Measurements from ENCODE around the gene AKIP1. TPM values are rescaled to one million over a fixed set of nuclear protein-coding genes. Genes with fewer than 3 reads are reported as not detected.
"Not testable (repeated sequence)": the region's sequence is repeated elsewhere in the genome, so short reads cannot be mapped to it uniquely, and the experiment has no call there.

Gene AKIP1
- total RNA-seq, 4 donors from 2014 or later: 2.6 to 32.7 (median 14.6) TPM

GRCh38 chr11:8934742-8935488 is 23.9 kb downstream of the AKIP1 start:
- H3K27me3 ChIP-seq: no peaks in the 10 kb centered on the region
- H3K36me3 ChIP-seq: no peaks in the 10 kb centered on the region
- H3K4me1 ChIP-seq: no peaks in the 10 kb centered on the region
- H3K4me3 ChIP-seq: no peak overlapping the region
- no peaks in the 10 kb centered on the region for H3K9me3 ChIP-seq
- TF ChIP-seq POLR2A (IDR thresholded peaks at IDR 0.05) (no peak), CTCF (IDR thresholded peaks at IDR 0.05) (no peak)
- no peak overlapping the region for H3K27ac ChIP-seq
- intact Hi-C loops (cut with DNase I; ENCODE audit: low total_unique reads): no loop called here
- DNase-seq: no peak

GRCh38 chr11:8935789-8936188 is 24.8 kb downstream of the AKIP1 start:
- H3K36me3 ChIP-seq; DNase-seq; H3K9me3 ChIP-seq; H3K27ac ChIP-seq; intact Hi-C loops (cut with DNase I; ENCODE audit: low total_unique reads); H3K4me1 ChIP-seq; H3K27me3 ChIP-seq; H3K4me3 ChIP-seq: not testable (repeated sequence)

- DNase-seq: no peak
- intact Hi-C loops (cut with DNase I; ENCODE audit: low total_unique reads): no loop called here
- no peak overlapping the region for H3K27ac ChIP-seq
- TF ChIP-seq CTCF (IDR thresholded peaks at IDR 0.05) (no peak), POLR2A (IDR thresholded peaks at IDR 0.05) (no peak)
- H3K9me3 ChIP-seq: no peaks in the 10 kb centered on the region
- no peaks in the 10 kb centered on the region for H3K27me3 ChIP-seq
- H3K4me1 ChIP-seq: no peaks in the 10 kb centered on the region
- no peak overlapping the region for H3K4me3 ChIP-seq
- H3K36me3 ChIP-seq: no peaks in the 10 kb centered on the region
Observed at GRCh38 chr11:8937159-8937558, 26.2 kb downstream of the AKIP1 start.

GRCh38 chr11:8937659-8938058 is 26.7 kb downstream of the AKIP1 start:
- Histone ChIP-seq H3K4me3 (no peak overlapping the region), H3K36me3 (no peaks in the 10 kb centered on the region), H3K27me3 (no peaks in the 10 kb centered on the region), H3K4me1 (no peaks in the 10 kb centered on the region), H3K9me3 (no peaks in the 10 kb centered on the region), H3K27ac (no peak overlapping the region)
- DNase-seq: no peak
- TF ChIP-seq CTCF (IDR thresholded peaks at IDR 0.05) (no peak), POLR2A (IDR thresholded peaks at IDR 0.05) (no peak)
- intact Hi-C loops (cut with DNase I; ENCODE audit: low total_unique reads): no loop called here

GRCh38 chr11:8941341-8942103 is 30.5 kb downstream of the AKIP1 start:
- no peaks in the 10 kb centered on the region for H3K4me1 ChIP-seq
- no peaks in the 10 kb centered on the region for H3K9me3 ChIP-seq
- H3K27ac ChIP-seq: no peak overlapping the region
- no peak for TF ChIP-seq POLR2A (IDR thresholded peaks at IDR 0.05)
- TF ChIP-seq CTCF (IDR thresholded peaks at IDR 0.05): no peak
- intact Hi-C loops (cut with DNase I; ENCODE audit: low total_unique reads): no loop called here
- no peaks in the 10 kb centered on the region for H3K36me3 ChIP-seq
- DNase-seq: no peak
- no peaks in the 10 kb centered on the region for H3K27me3 ChIP-seq
- no peak overlapping the region for H3K4me3 ChIP-seq
